Stimulated activated CD4-positive, alpha-beta T cell treated with anti-CD3 and anti-CD28 coated beads, Interleukin-15, amount 100 ng/mL, for 48 hours (primary cell): ENCODE data around the gene SLC22A7.

ENCODE experiments used
- DNase-seq, 2 donors: peaks; one replicate each; pipeline ENCODE4 v3.0.0-alpha.2; 2020; ENCODE audit warnings: low read depth in 2 of 2

Gene SLC22A7

GRCh38 chr6:43267619-43268354 lies 30.3 kb upstream of the SLC22A7 start:
- DNase-seq = no peak

GRCh38 chr6:43268355-43268700 lies 29.7 kb upstream of the SLC22A7 start:
- DNase-seq = no peak

GRCh38 chr6:43268782-43269272 lies 29.2 kb upstream of the SLC22A7 start:
- no peak for DNase-seq

- peak in 1 of 2 donors; percentile 17 for DNase-seq
Measured at GRCh38 chr6:43269273-43270007, 28.6 kb upstream of the SLC22A7 start.

- no peak for DNase-seq
Measured at GRCh38 chr6:43271103-43271815, 26.8 kb upstream of the SLC22A7 start.

GRCh38 chr6:43271944-43272343 lies 26.1 kb upstream of the SLC22A7 start:
- DNase-seq = no peak

- no peak for DNase-seq
Measured at GRCh38 chr6:43273707-43274106, 24.4 kb upstream of the SLC22A7 start.

- DNase-seq = no peak
Measured at GRCh38 chr6:43274127-43274915, 23.7 kb upstream of the SLC22A7 start.

- DNase-seq = no peak
Measured at GRCh38 chr6:43274916-43275597, 23.0 kb upstream of the SLC22A7 start.

- DNase-seq = no peak
Measured at GRCh38 chr6:43275801-43276576, 22.1 kb upstream of the SLC22A7 start.

GRCh38 chr6:43276577-43277305 lies 21.3 kb upstream of the SLC22A7 start:
- no peak for DNase-seq

GRCh38 chr6:43277306-43277642 lies 20.8 kb upstream of the SLC22A7 start:
- DNase-seq = no peak

- no peak for DNase-seq
Measured at GRCh38 chr6:43277643-43278523, 20.2 kb upstream of the SLC22A7 start.

GRCh38 chr6:43278524-43279078 lies 19.5 kb upstream of the SLC22A7 start:
- no peak for DNase-seq

- no peak for DNase-seq
Measured at GRCh38 chr6:43280234-43280633, 17.8 kb upstream of the SLC22A7 start.

- DNase-seq = no peak
Measured at GRCh38 chr6:43282060-43282459, 16.0 kb upstream of the SLC22A7 start.

GRCh38 chr6:43282636-43283513 lies 15.2 kb upstream of the SLC22A7 start:
- no peak for DNase-seq

GRCh38 chr6:43283514-43283901 lies 14.6 kb upstream of the SLC22A7 start:
- DNase-seq = no peak
